Breast epithelium (tissue), 4 donors: ENCODE measurements around the gene ASTN2. TPM values are rescaled to one million over a fixed set of nuclear protein-coding genes. Genes with fewer than 3 reads are reported as not detected.

ENCODE experiments used
- DNase-seq, 2 donors: peaks; one replicate each; pipeline ENCODE4 v3.0.0-alpha.2; 2019; ENCODE audit warnings: low spot score in 2 of 2
- H3K27ac ChIP-seq, 2 donors: fragments of 200-600 bp; sonication (generic) in 1 of 2; one replicate each; pipeline ENCODE4 v1.5.1; 2016 to 2019; ENCODE audit warnings: mild to moderate bottlenecking in 1 of 2
- H3K27me3 ChIP-seq, 2 donors: fragments of 200-600 bp; sonication (generic) in 1 of 2; one replicate each; pipeline versions ENCODE4 v1.5.1 to v1.6.0; 2017 to 2019; ENCODE audit warnings: control low read depth in 1 of 2, mild to moderate bottlenecking in 1 of 2
- H3K36me3 ChIP-seq: fragments of 200-600 bp; one replicate; pipeline ENCODE4 v1.5.1; 2019
- H3K4me1 ChIP-seq, 2 donors: fragments of 200-600 bp; sonication (generic); one replicate each; pipeline ENCODE4 v1.5.1; 2016 to 2019; ENCODE audit warnings: control low read depth in 1 of 2
- H3K4me3 ChIP-seq, 3 donors: fragments of 200-600 bp; sonication (generic); 1 replicate in 2 of 3; 2 replicates in 1 of 3; pipeline ENCODE4 v1.5.1; 2016 to 2019; ENCODE audit warnings: mild to moderate bottlenecking in 3 of 3, moderate library complexity in 2 of 3
- H3K9me3 ChIP-seq, 2 donors: fragments of 200-600 bp; sonication (generic) in 1 of 2; one replicate each; pipeline ENCODE4 v1.5.1; 2016 to 2019; ENCODE audit warnings: control low read depth in 1 of 2
- POLR2A ChIP-seq: fragments of 450-650 bp; IDR thresholded peaks from one replicate; pipeline ENCODE4 v1.6.1; 2016; ENCODE audit warnings: antibody characterized with exemption, mild to moderate bottlenecking, moderate library complexity
- POLR2AphosphoS5 ChIP-seq, 3 donors: sonication (generic); formaldehyde crosslinking; IDR thresholded peaks; one replicate each; pipeline ENCODE4 v1.6.1; 2017; ENCODE audit warnings: antibody characterized with exemption in 3 of 3
- intact Hi-C: fragments of 100-400 bp; cut with DNase I; formaldehyde crosslinking; loops from one replicate; pipeline ENCODE4 v1.15.1; 2023; ENCODE audit warnings: low total_unique reads
- total RNA-seq, 3 donors: library from RNA; depleted of rRNA; stranded (reverse); fragments of >200 nt; gene quantifications; one replicate each; pipeline ENCODE4 v1.1.0, GENCODE V29; 2016
- TF ChIP-seq, protein P1 (sequence below), 3 donors: fragments of 450-650 bp; IDR thresholded peaks; one replicate each; pipeline ENCODE4 v1.5.1; 2016 to 2017; ENCODE audit warnings: antibody characterized with exemption in 3 of 3, mild to moderate bottlenecking in 3 of 3, moderate library complexity in 3 of 3

ASTN2 gene
- total RNA-seq, 3 donors from 2014 or later, result 9.1 to 13.8 (median 9.8) TPM

GRCh38 chr9:117459913-117460312, 45.1 kb upstream of the ASTN2 start:
- H3K9me3 ChIP-seq, result no peaks in the 10 kb centered on the region
- TF ChIP-seq POLR2A (no peak), POLR2AphosphoS5 (IDR thresholded peaks at IDR 0.05) (no peak)
- TF ChIP-seq, protein P1, sequence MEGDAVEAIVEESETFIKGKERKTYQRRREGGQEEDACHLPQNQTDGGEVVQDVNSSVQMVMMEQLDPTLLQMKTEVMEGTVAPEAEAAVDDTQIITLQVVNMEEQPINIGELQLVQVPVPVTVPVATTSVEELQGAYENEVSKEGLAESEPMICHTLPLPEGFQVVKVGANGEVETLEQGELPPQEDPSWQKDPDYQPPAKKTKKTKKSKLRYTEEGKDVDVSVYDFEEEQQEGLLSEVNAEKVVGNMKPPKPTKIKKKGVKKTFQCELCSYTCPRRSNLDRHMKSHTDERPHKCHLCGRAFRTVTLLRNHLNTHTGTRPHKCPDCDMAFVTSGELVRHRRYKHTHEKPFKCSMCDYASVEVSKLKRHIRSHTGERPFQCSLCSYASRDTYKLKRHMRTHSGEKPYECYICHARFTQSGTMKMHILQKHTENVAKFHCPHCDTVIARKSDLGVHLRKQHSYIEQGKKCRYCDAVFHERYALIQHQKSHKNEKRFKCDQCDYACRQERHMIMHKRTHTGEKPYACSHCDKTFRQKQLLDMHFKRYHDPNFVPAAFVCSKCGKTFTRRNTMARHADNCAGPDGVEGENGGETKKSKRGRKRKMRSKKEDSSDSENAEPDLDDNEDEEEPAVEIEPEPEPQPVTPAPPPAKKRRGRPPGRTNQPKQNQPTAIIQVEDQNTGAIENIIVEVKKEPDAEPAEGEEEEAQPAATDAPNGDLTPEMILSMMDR (IDR thresholded peaks at IDR 0.05), result no peak
- no peaks in the 10 kb centered on the region for H3K27me3 ChIP-seq
- H3K4me1 ChIP-seq, result no peaks in the 10 kb centered on the region
- intact Hi-C loops, result no loop called here
- no peak for DNase-seq
- H3K36me3 ChIP-seq, result no peaks in the 10 kb centered on the region
- no peak overlapping the region for H3K27ac ChIP-seq
- no peak overlapping the region for H3K4me3 ChIP-seq

GRCh38 chr9:117458066-117458465, 43.2 kb upstream of the ASTN2 start:
- H3K27ac ChIP-seq, result no peak overlapping the region
- intact Hi-C loops, result no loop called here
- no peaks in the 10 kb centered on the region for H3K27me3 ChIP-seq
- TF ChIP-seq, protein P1 (IDR thresholded peaks at IDR 0.05), result no peak
- TF ChIP-seq POLR2A (no peak), POLR2AphosphoS5 (IDR thresholded peaks at IDR 0.05) (no peak)
- H3K9me3 ChIP-seq, result no peaks in the 10 kb centered on the region
- DNase-seq, result no peak
- no peaks in the 10 kb centered on the region for H3K36me3 ChIP-seq
- no peaks in the 10 kb centered on the region for H3K4me1 ChIP-seq
- H3K4me3 ChIP-seq, result no peak overlapping the region

GRCh38 chr9:117454711-117455110, 39.9 kb upstream of the ASTN2 start:
- no peak for TF ChIP-seq POLR2A
- TF ChIP-seq, protein P1 (IDR thresholded peaks at IDR 0.05), result no peak
- no peak for TF ChIP-seq POLR2AphosphoS5 (IDR thresholded peaks at IDR 0.05)
- Histone ChIP-seq H3K9me3 (no peaks in the 10 kb centered on the region), H3K36me3 (no peaks in the 10 kb centered on the region), H3K27me3 (no peaks in the 10 kb centered on the region), H3K27ac (no peak overlapping the region), H3K4me3 (no peak overlapping the region), H3K4me1 (no peaks in the 10 kb centered on the region)
- DNase-seq, result no peak
- intact Hi-C loops, result no loop called here

GRCh38 chr9:117453737-117454136, 38.9 kb upstream of the ASTN2 start:
- DNase-seq, result no peak
- no peak for TF ChIP-seq POLR2A
- TF ChIP-seq, protein P1 (IDR thresholded peaks at IDR 0.05), result no peak
- TF ChIP-seq POLR2AphosphoS5 (IDR thresholded peaks at IDR 0.05), result no peak
- H3K27ac ChIP-seq, result no peak overlapping the region
- H3K36me3 ChIP-seq, result no peaks in the 10 kb centered on the region
- intact Hi-C loops, result no loop called here
- no peaks in the 10 kb centered on the region for H3K27me3 ChIP-seq
- no peaks in the 10 kb centered on the region for H3K4me1 ChIP-seq
- H3K9me3 ChIP-seq, result no peaks in the 10 kb centered on the region
- H3K4me3 ChIP-seq, result no peak overlapping the region

DNA sequence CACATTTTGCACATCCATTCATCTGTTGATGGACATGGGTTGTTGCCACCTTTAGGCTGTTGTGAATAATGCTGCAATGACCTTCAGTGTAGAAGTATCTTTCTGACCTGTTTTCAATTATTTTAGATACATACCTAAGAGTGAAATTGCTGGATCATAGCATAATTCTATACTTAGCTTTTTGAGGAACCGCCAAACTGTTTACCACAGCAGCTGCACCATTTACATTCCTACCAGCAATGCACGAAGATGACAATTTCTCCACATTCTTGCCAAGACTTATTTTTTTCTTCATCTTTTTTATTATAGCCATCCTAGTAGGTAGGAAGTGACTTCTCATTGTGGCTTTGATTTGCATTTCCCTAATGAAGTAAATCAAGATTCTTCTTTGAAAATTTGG, 36.5 kb upstream of the ASTN2 start:
- Histone ChIP-seq H3K27me3 (no peaks in the 10 kb centered on the region), H3K4me1 (no peaks in the 10 kb centered on the region), H3K36me3 (no peaks in the 10 kb centered on the region), H3K9me3 (no peaks in the 10 kb centered on the region), H3K4me3 (no peak overlapping the region), H3K27ac (no peak overlapping the region)
- TF ChIP-seq POLR2A, result no peak
- no peak for TF ChIP-seq POLR2AphosphoS5 (IDR thresholded peaks at IDR 0.05)
- TF ChIP-seq, protein P1 (IDR thresholded peaks at IDR 0.05), result no peak
- DNase-seq, result no peak
- intact Hi-C loops, result no loop called here
